SJCRH30 (cell line): ENCODE results near the gene DNM3. TPM values are rescaled to one million over a fixed set of nuclear protein-coding genes. Genes with fewer than 3 reads are reported as not detected.
"Not testable (repeated sequence)": the region's sequence is repeated elsewhere in the genome, so short reads cannot be mapped to it uniquely, and the experiment has no call there.

Experiments used
- DNase-seq, 2 experiments: peaks; one replicate each; pipeline ENCODE4 v3.0.0-alpha.2; 2015 to 2020
- H3K27ac ChIP-seq: fragments of 250-450 bp; sonication (Bioruptor Pico); 2 replicates; pipeline ENCODE4 v1.5.1; 2020; ENCODE audit warnings: mild to moderate bottlenecking, moderate library complexity
- H3K27me3 ChIP-seq: fragments of 250-450 bp; sonication (Bioruptor Pico); 2 replicates; pipeline ENCODE4 v1.5.1; 2020; ENCODE audit warnings: mild to moderate bottlenecking, moderate library complexity
- H3K36me3 ChIP-seq: fragments of 250-450 bp; sonication (Bioruptor Pico); 2 replicates; pipeline ENCODE4 v1.5.1; 2020; ENCODE audit warnings: mild to moderate bottlenecking, moderate library complexity
- H3K4me1 ChIP-seq: fragments of 250-450 bp; sonication (Bioruptor Pico); 2 replicates; pipeline ENCODE4 v1.5.1; 2020; ENCODE audit warnings: mild to moderate bottlenecking, moderate library complexity
- H3K4me3 ChIP-seq: fragments of 250-450 bp; sonication (Bioruptor Pico); 2 replicates; pipeline ENCODE4 v1.5.1; 2020; ENCODE audit warnings: mild to moderate bottlenecking, moderate library complexity
- H3K9me3 ChIP-seq: fragments of 250-450 bp; sonication (Bioruptor Pico); replicated peaks from 2 replicates; pipeline ENCODE4 v1.5.1; 2020; ENCODE audit warnings: mild to moderate bottlenecking, moderate library complexity
- total RNA-seq: library from RNA; depleted of rRNA; stranded (reverse); fragments of >200 nt; shearing (Covaris generic); gene quantifications from 2 replicates; pipeline ENCODE4 v1.2.3, GENCODE V29; 2014

DNM3 gene
- total RNA-seq, 1 experiment from 2014 or later, result 13.7 TPM

DNA sequence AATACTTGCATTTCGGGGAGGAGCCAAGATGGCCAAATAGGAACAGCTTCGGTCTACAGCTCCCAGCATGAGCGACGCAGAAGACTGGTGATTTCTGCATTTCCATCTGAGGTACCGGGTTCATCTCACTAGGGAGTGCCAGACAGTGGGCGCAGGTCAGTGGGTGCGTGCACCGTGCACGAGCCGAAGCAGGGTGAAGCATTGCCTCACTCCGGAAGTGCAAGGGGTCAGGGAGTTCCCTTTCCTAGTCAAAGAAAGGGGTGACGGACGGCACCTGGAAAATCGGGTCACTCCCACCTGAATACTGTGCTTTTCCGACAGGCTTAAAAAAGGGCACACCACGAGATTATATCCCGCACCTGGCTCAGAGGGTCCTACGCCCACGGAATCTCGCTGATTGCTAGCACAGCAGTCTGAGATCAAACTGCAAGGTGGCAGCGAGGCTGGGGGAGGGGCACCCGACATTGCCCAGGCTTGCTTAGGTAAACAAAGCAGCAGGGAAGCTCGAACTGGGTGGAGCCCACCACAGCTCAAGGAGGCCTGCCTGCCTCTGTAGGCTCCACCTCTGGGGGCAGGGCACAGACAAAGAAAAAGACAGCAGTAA is 214.6 kb downstream of the DNM3 start:
- H3K27ac ChIP-seq, H3K36me3 ChIP-seq, DNase-seq, H3K9me3 ChIP-seq, H3K27me3 ChIP-seq, H3K4me1 ChIP-seq, H3K4me3 ChIP-seq: not testable (repeated sequence)

DNA sequence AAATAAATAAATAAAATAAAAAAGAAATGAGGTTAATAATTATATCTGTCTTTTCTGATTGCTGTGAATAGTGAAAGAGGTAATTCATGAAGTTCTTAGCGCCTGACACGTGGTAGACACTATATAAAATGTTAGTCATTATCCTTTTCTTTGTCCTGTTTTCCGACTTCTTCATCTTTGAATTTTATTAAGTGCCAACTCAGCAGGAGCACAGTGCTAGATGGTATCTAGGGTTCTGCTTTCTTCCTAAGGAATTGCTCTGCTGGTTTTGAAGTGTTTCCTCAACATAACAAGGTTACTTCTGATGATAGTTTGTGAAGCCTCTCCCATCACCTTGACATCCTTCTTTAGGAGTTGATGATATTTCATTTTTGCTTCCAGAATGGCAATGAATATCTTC is 227.0 kb downstream of the DNM3 start:
- no peaks in the 10 kb centered on the region; the same call in 1 of the 2 replicates for H3K4me1 ChIP-seq
- no peak overlapping the region for H3K4me3 ChIP-seq
- H3K36me3 ChIP-seq, result no peaks in the 10 kb centered on the region
- no peaks in the 10 kb centered on the region for H3K9me3 ChIP-seq
- DNase-seq, result no peak
- no peak overlapping the region for H3K27ac ChIP-seq
- H3K27me3 ChIP-seq, result no peaks in the 10 kb centered on the region

DNA sequence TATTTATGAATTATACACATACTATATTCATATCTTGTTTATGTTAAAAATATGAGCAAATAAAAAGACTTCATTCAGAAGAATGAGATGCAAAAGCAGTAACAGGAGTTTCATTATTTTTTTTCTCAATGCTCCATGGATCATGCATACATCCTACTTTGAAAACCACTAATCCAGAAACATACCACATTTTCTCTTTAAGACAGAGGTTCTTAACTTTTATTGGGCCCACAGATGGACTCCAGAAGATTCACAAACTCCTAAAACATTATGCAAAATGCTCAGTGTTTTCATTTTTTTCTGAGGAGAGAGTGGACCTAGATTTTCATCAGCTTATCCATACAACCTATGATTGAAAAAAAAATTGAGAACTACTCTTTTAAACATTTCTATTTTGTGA is 227.8 kb downstream of the DNM3 start:
- H3K36me3 ChIP-seq, result no peaks in the 10 kb centered on the region
- DNase-seq, result no peak
- no peaks in the 10 kb centered on the region for H3K9me3 ChIP-seq
- H3K4me1 ChIP-seq, result no peaks in the 10 kb centered on the region; the same call in 1 of the 2 replicates
- no peak overlapping the region for H3K27ac ChIP-seq
- no peaks in the 10 kb centered on the region for H3K27me3 ChIP-seq
- H3K4me3 ChIP-seq, result no peak overlapping the region

- Histone ChIP-seq H3K9me3 (no peaks in the 10 kb centered on the region), H3K36me3 (no peaks in the 10 kb centered on the region), H3K4me1 (no peaks in the 10 kb centered on the region; the same call in 1 of the 2 replicates), H3K27ac (no peak overlapping the region), H3K27me3 (no peaks in the 10 kb centered on the region), H3K4me3 (no peak overlapping the region)
- DNase-seq, result no peak
Observed at GRCh38 chr1:172069534-172069933, 228.2 kb downstream of the DNM3 start.

GRCh38 chr1:172070055-172070454 is 228.8 kb downstream of the DNM3 start:
- Histone ChIP-seq H3K4me1 (no peaks in the 10 kb centered on the region; the same call in 1 of the 2 replicates), H3K27ac (no peak overlapping the region), H3K27me3 (no peaks in the 10 kb centered on the region), H3K9me3 (no peaks in the 10 kb centered on the region), H3K36me3 (no peaks in the 10 kb centered on the region), H3K4me3 (no peak overlapping the region)
- DNase-seq, result no peak

- DNase-seq, result peak in 1 of 2 experiments; percentile 22
- no peak overlapping the region for H3K4me3 ChIP-seq
- no peaks in the 10 kb centered on the region for H3K9me3 ChIP-seq
- no peak overlapping the region for H3K27ac ChIP-seq
- H3K36me3 ChIP-seq, result no peaks in the 10 kb centered on the region
- H3K27me3 ChIP-seq, result no peaks in the 10 kb centered on the region
- H3K4me1 ChIP-seq, result no peaks in the 10 kb centered on the region; the same call in 1 of the 2 replicates
Observed at GRCh38 chr1:172071746-172072145, 230.4 kb downstream of the DNM3 start.

DNA sequence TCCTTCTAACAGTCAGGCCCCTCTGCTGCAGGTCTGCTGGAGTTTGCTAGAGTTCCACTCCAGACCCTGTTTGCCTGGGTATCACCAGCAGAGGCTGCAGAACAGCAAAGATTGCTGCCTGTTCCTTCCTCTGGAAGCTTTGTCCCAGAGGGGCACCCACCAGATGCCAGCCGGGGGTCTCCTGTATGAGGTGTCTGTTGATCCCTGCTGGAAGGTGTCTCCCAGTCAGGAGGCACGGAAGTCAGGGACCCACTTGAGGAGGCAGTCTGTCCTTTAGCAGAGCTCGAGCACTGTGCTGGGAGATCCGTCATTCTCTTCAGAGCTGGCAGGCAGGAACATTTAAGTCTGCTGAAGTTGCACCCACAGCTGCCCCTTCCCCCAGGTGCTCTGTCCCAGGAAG is 238.6 kb downstream of the DNM3 start:
- not testable (repeated sequence) for H3K4me3 ChIP-seq, H3K9me3 ChIP-seq, H3K27ac ChIP-seq, DNase-seq, H3K36me3 ChIP-seq, H3K27me3 ChIP-seq
- H3K4me1 ChIP-seq, result peaks cover 19% of the 10 kb centered on the region

DNA sequence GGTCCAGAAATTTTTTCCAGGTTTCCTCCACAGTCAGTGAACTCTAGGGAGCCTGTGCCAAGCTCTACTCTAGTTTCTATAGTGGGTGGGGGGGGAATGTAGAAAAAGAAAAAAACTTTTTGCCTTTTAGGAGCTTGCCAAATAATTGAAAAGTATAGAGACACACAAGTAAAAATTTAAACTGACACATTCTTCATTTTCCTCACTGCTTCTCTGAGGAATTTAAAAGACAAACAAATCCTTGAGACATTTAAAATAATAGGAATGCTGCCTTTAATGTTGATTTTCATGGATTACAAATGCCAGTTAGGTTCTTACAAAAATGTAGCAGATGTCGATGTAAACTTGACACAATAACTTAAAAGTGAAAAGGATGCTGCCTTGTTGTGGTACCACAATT is 241.9 kb downstream of the DNM3 start:
- Histone ChIP-seq H3K27ac (no peak overlapping the region; the same call in 1 of the 2 replicates), H3K27me3 (no peaks in the 10 kb centered on the region), H3K4me3 (no peak overlapping the region), H3K4me1 (peaks cover 35% of the 10 kb centered on the region), H3K9me3 (peaks cover 9% of the 10 kb centered on the region; the same call in 1 of the 2 replicates), H3K36me3 (no peaks in the 10 kb centered on the region)
- no peak for DNase-seq

GRCh38 chr1:172084876-172085275 is 243.6 kb downstream of the DNM3 start:
- Histone ChIP-seq H3K4me3 (no peak overlapping the region), H3K27ac (peak overlapping the region; percentile 85), H3K36me3 (no peaks in the 10 kb centered on the region), H3K4me1 (peaks cover 35% of the 10 kb centered on the region), H3K9me3 (no peaks in the 10 kb centered on the region), H3K27me3 (no peaks in the 10 kb centered on the region)
- no peak for DNase-seq

DNA sequence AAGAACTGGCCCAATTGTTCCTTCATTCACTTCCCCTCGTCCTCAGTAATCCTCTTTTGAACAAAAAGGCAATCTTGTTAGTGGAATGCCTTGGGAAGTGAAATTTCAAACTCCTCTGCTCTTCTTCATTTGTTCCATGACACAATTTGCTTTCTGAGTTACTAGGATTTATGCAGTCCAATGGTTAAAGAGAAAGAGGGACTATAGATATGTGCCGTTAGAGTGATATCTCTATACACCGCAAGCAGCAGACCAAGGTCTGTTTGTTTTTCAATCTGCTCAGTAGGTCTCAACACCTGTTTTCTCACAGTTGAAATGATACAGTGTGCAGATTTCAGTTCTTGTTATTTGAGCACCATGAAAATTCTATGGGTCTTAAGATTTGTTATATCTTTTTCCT is 244.0 kb downstream of the DNM3 start:
- peak overlapping the region; percentile 85 for H3K27ac ChIP-seq
- H3K36me3 ChIP-seq, result no peaks in the 10 kb centered on the region
- H3K9me3 ChIP-seq, result no peaks in the 10 kb centered on the region
- peak; percentile 68 to 91 for DNase-seq
- H3K4me1 ChIP-seq, result peaks cover 35% of the 10 kb centered on the region
- no peaks in the 10 kb centered on the region for H3K27me3 ChIP-seq
- no peak overlapping the region for H3K4me3 ChIP-seq

- Histone ChIP-seq H3K27me3 (no peaks in the 10 kb centered on the region), H3K36me3 (no peaks in the 10 kb centered on the region)
- DNase-seq, result no peak
Observed at GRCh38 chr1:172086137-172086536, 244.8 kb downstream of the DNM3 start.

GRCh38 chr1:172088256-172088655 is 247.0 kb downstream of the DNM3 start:
- no peak overlapping the region for H3K27ac ChIP-seq
- H3K36me3 ChIP-seq, result no peaks in the 10 kb centered on the region
- H3K27me3 ChIP-seq, result no peaks in the 10 kb centered on the region
- peaks cover 35% of the 10 kb centered on the region for H3K4me1 ChIP-seq
- no peak overlapping the region for H3K4me3 ChIP-seq
- H3K9me3 ChIP-seq, result no peaks in the 10 kb centered on the region
- no peak for DNase-seq

More at GRCh38 chr1:172086137-172086536, 244.8 kb downstream of the DNM3 start:
- H3K4me3 ChIP-seq, result no peak overlapping the region
- H3K27ac ChIP-seq, result peak overlapping the region; percentile 85
- peaks cover 35% of the 10 kb centered on the region for H3K4me1 ChIP-seq
- no peaks in the 10 kb centered on the region for H3K9me3 ChIP-seq

- Histone ChIP-seq H3K27me3 (no peaks in the 10 kb centered on the region), H3K9me3 (no peaks in the 10 kb centered on the region), H3K4me1 (peaks cover 25% of the 10 kb centered on the region), H3K36me3 (no peaks in the 10 kb centered on the region), H3K4me3 (no peak overlapping the region), H3K27ac (no peak overlapping the region)
- no peak for DNase-seq
Observed at GRCh38 chr1:172089768-172090510, 248.6 kb downstream of the DNM3 start.

GRCh38 chr1:172090511-172090817 is 249.2 kb downstream of the DNM3 start:
- no peaks in the 10 kb centered on the region for H3K27me3 ChIP-seq
- no peaks in the 10 kb centered on the region for H3K9me3 ChIP-seq
- peaks cover 22% of the 10 kb centered on the region for H3K4me1 ChIP-seq
- no peak overlapping the region for H3K4me3 ChIP-seq
- no peak overlapping the region for H3K27ac ChIP-seq
- no peaks in the 10 kb centered on the region for H3K36me3 ChIP-seq
- DNase-seq, result no peak

DNA sequence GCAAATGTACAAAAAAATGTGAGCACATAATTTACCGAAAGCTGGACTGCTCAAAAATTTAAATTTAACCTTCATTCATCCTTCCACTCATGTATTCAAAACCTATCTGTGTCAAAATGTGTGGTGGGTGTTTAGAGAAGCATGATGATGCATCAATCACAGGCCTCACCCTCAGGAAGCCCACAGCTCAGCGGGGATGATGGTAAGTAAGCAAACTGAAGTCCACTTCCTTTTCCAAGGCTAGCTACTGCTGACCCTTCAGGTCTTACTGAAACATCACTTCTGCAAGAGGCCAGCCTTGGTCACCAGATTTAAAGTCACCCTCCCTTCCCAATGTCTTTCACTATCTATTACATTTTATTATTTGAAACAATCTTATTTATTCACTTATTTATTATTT is 254.5 kb downstream of the DNM3 start:
- H3K27ac ChIP-seq, result no peak overlapping the region
- H3K27me3 ChIP-seq, result no peaks in the 10 kb centered on the region
- DNase-seq, result no peak

DNA sequence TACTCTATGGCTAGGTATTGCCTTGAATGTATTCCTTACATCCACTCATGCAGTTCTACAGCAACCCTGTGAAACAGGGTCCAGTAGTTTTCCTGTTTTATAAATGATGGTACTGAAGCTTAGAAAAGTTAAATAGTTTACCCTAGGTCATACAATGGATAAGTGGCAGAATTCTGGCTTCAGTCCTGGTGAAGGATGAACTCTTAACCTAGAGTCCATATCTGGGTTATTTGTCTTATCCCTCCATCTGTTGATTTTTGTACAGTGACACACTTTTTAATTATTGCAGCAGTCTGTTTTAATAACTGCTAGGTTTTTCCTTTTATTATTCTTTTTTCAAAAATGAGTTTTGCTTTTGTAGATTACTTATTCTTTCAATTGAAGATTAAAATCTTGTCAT is 263.9 kb downstream of the DNM3 start:
- Histone ChIP-seq H3K36me3 (no peaks in the 10 kb centered on the region), H3K4me1 (peaks cover 35% of the 10 kb centered on the region), H3K4me3 (no peak overlapping the region), H3K27ac (no peak overlapping the region), H3K9me3 (peaks cover 4% of the 10 kb centered on the region; the same call in 1 of the 2 replicates), H3K27me3 (no peaks in the 10 kb centered on the region)
- no peak for DNase-seq

More for the DNA sequence above, 254.5 kb downstream of the DNM3 start:
- Histone ChIP-seq H3K4me1 (peaks cover 10% of the 10 kb centered on the region; the same call in 1 of the 2 replicates), H3K4me3 (no peak overlapping the region), H3K36me3 (no peaks in the 10 kb centered on the region; the same call in 1 of the 2 replicates), H3K9me3 (no peaks in the 10 kb centered on the region)
